ENCODE data around the gene PDGFRB. TPM values are rescaled to one million over a fixed set of nuclear protein-coding genes. Genes with fewer than 3 reads are reported as not detected.
A peak's percentile ranks its signal among the peaks of the same experiment; 100 is the strongest.

The PDGFRB gene
- total and polyA plus RNA-seq, 10 of the 15 experiments (the other 5 are each of a cell fraction or from before 2014, with no cell fraction given) = 0.02 to 3.0 (median 1.0) TPM

- peak in 1 of 2 experiments; percentile 60; a peak in 1 of 3 replicates for TF ChIP-seq EGR1 (IDR thresholded peaks at IDR 0.05; ENCODE audit: borderline replicate concordance in 1 of 2, low read depth in 2 of 2, low read length in 2 of 2)
- no peak for TF ChIP-seq CBFB (IDR thresholded peaks at IDR 0.05; ENCODE audit: low read depth)
- TF ChIP-seq DPF2 (IDR thresholded peaks at IDR 0.05) = 0 out of 2 replicates have a peak, but pooled peaks have one; percentile 53
- no peak for TF ChIP-seq NFYA (IDR thresholded peaks at IDR 0.05; ENCODE audit: borderline replicate concordance, low read depth, low read length)
- peak; percentile 37; the same call in 1 of the 2 replicates for TF ChIP-seq TCF12 (IDR thresholded peaks at IDR 0.05; ENCODE audit: low read depth, low read length)
- TF ChIP-seq NFXL1 (IDR thresholded peaks at IDR 0.05; ENCODE audit: borderline replicate concordance) = no peak
- no peak for TF ChIP-seq RAD51 (IDR thresholded peaks at IDR 0.05)
- TF ChIP-seq, protein P1, sequence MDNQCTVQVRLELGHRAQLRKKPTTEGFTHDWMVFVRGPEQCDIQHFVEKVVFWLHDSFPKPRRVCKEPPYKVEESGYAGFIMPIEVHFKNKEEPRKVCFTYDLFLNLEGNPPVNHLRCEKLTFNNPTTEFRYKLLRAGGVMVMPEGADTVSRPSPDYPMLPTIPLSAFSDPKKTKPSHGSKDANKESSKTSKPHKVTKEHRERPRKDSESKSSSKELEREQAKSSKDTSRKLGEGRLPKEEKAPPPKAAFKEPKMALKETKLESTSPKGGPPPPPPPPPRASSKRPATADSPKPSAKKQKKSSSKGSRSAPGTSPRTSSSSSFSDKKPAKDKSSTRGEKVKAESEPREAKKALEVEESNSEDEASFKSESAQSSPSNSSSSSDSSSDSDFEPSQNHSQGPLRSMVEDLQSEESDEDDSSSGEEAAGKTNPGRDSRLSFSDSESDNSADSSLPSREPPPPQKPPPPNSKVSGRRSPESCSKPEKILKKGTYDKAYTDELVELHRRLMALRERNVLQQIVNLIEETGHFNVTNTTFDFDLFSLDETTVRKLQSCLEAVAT (IDR thresholded peaks at IDR 0.05) = 0 out of 2 replicates have a peak, but pooled peaks have one; percentile 18
- TF ChIP-seq POLR2AphosphoS5 (IDR thresholded peaks at IDR 0.05; ENCODE audit: low read length) = no peak
- TF ChIP-seq BHLHE40 (IDR thresholded peaks at IDR 0.05; ENCODE audit: borderline replicate concordance in 1 of 2, low read depth in 2 of 2, low read length in 1 of 2) = peak in 1 of 2 experiments; percentile 40; a peak in 1 of 4 replicates
- TF ChIP-seq BMI1 (IDR thresholded peaks at IDR 0.05; ENCODE audit: borderline replicate concordance) = no peak
- peak; percentile 26; the same call in 1 of the 2 replicates for TF ChIP-seq MTA2 (IDR thresholded peaks at IDR 0.05; ENCODE audit: low read depth)
- TF ChIP-seq ZNF24 (IDR thresholded peaks at IDR 0.05) = no peak
- TF ChIP-seq HCFC1 (IDR thresholded peaks at IDR 0.05; ENCODE audit: low read length) = no peak
- TF ChIP-seq IKZF1 (conservative IDR thresholded peaks at IDR 0.05) = peak; percentile 61
- no peak for TF ChIP-seq POU2F2 (IDR thresholded peaks at IDR 0.05; ENCODE audit: borderline replicate concordance, low read depth, low read length)
- TF ChIP-seq, protein P2, sequence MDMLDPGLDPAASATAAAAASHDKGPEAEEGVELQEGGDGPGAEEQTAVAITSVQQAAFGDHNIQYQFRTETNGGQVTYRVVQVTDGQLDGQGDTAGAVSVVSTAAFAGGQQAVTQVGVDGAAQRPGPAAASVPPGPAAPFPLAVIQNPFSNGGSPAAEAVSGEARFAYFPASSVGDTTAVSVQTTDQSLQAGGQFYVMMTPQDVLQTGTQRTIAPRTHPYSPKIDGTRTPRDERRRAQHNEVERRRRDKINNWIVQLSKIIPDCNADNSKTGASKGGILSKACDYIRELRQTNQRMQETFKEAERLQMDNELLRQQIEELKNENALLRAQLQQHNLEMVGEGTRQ (IDR thresholded peaks at IDR 0.05; ENCODE audit: borderline replicate concordance, low read depth, low read length) = no peak
- TF ChIP-seq NFIC (IDR thresholded peaks at IDR 0.05; ENCODE audit: low read depth, low read length) = no peak
- TF ChIP-seq CBX5 (IDR thresholded peaks at IDR 0.05; ENCODE audit: low read depth) = no peak
- peak; percentile 46 to 48; a peak in 2 of 4 replicates for TF ChIP-seq IKZF2 (IDR thresholded peaks at IDR 0.05)
- no peak for TF ChIP-seq MXI1 (IDR thresholded peaks at IDR 0.05; ENCODE audit: low read depth, low read length)
- TF ChIP-seq CUX1 (IDR thresholded peaks at IDR 0.05; ENCODE audit: insufficient replicate concordance, low read depth, low read length) = peak; percentile 44
Measured at GRCh38 chr5:150159741-150160179, 4.1 kb upstream of the PDGFRB start (continued).
